GM12801 (cell line): ENCODE results near the gene RNF220.

ENCODE experiments used
- CTCF ChIP-seq: IDR thresholded peaks from one replicate; pipeline ENCODE4 v1.5.1; 2011; ENCODE audit warnings: control low read depth; ENCODE audit not compliant: insufficient read length; ENCODE audit errors: extremely low read depth

The RNF220 gene

DNA sequence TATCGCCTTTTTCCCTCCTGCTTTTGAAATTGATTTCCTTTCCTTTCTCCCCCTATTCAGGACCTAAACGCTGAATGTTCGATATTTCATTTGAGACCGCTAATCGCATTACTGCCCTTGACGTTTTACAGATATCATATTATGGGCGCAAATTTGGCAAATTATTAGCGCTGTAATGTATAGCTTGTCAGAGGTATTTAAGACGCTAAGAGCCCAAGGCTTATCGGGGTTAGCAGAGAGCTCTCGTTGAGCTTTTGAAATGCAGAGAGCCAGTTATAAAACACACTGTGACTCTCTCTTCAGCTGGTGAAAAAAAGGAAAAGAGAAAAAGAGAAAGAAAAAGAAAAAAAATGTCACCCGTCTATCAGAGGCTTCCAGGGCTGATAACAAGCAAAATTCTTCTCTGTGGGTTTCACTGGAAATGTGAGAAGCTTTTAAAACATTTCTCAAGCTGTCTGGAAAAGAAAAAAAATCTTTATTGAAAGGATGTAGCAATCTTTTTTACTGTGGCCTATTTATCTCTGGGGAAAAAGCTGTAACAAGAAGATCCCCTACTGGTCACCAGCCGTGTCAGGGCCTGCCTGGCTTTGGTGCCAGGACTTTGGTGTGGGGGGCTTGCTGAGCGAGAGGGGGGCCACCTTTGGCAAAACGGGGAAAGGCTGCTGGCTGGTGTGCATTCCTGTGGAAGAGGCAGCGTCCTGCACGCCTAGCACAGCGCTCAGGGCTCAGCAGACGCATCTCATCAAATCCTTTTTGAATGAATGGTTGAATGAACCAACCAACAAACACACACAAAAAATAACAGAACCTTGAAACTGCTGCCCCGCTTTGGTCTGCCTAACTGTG, 119.8 kb downstream of the RNF220 start:
- TF ChIP-seq CTCF = no peak

DNA sequence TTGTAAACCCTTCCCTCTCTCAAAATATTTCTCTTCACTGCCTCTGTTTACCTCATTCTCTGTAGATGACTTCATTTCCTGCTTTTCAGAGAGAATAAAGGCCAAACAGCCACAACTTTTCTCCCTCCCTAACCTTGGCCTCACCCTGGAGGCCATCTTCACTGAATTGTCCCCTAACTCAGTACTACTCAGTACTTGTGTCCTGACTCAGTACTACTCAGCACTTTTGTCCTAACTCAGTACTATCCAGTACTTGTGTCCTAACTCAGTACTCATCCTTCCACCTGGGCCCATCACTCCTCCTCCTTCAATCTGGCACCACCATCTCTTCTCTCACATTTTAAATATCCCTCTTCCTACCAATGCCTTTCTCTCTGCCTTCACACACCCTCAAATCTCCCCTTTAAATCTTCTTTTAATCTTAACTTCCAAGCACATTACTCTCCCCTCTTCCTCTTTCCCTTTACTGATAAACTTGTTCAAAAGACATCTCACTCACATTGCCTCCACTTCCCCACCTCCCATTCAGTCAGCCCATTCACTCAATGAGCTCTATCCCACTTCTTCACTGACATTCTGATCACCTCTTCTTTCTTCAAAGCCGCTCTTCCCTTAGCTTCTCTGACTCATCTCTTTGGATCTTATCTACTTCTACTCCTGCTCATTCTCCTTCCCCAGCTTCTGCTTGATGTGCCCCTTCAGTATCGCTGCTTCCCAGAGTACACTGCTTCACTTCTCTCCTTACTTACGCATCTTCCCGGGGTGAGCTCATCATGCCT, 121.4 kb downstream of the RNF220 start:
- no peak for TF ChIP-seq CTCF

- TF ChIP-seq CTCF = no peak
Observed at GRCh38 chr1:44531785-44532566, 126.9 kb downstream of the RNF220 start.

DNA sequence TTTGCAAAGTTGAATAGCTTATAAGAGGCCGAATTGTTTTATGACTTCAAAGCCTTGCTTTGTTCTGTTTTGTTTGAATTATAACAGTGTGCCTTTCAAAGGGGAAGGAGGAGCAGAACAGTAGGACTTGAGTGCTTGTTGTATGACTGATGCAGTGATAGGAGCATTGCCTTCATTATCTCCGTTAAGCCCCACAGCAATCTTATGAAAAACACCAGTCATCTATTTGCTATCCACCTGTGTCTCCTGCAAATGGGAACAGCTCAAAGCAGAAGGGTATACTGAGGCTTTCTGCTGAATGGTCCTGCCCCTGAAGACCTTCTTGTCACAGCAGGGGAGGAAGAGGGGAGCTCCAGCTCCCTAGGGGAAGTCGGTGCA, 127.5 kb downstream of the RNF220 start:
- TF ChIP-seq CTCF = no peak

DNA sequence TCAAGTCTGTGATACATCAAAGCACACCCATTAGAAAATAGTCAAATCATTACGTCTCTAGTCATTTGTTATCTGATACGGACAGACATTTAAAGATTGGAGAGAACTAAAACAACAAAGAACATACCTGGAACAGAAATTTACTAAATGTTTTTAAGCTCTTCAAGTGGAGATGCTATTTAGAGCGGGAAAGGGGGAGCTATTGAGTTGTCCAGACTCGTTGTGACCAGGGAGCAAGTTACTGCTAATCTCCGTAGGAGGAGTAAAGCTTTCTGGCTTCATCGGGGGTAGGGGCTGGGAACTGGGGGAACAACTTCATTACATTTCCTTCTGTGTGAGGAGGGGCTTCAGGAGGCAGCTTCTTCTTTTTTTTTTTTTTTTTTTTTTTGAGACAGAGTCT, 129.7 kb downstream of the RNF220 start:
- TF ChIP-seq CTCF = no peak

DNA sequence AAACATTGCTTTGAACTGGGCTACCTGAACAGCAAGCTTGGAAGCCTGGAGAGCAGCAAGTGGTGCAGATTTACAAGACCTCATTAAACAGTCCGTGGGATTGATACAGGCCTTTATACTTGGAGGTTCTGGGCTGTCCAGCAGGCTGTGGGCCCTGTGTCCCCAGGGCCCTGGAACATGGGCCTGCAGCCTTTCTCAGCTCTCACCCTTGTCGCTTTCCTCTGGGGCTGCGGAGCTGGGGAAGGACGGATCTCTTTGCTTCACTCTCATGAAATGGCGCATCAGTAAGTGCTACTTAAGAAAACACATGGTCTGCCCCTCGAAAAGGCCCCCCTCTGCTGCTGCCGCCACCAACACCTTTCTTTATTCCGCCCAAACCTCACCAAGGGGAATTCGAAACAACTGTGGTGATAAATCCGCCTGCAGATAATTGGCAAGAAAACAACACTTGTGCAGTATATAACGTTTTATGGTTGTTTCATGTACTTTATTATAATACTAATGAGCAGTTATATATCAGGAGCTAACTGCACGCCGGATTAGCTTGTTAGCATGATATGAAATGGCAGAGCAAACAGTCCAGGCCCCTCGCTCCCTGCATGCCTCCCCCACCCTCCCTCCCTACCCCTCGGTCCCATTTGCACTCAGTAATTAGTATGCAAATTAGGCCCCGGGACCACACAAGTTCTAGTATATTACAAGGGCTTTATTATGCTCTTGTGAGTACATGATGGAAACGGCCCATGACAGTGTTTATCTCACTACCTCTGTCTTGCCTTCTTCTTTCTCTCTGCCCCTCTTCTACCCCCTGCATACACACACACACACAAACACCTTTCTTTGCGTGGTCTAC, 131.5 kb downstream of the RNF220 start:
- TF ChIP-seq CTCF = no peak

DNA sequence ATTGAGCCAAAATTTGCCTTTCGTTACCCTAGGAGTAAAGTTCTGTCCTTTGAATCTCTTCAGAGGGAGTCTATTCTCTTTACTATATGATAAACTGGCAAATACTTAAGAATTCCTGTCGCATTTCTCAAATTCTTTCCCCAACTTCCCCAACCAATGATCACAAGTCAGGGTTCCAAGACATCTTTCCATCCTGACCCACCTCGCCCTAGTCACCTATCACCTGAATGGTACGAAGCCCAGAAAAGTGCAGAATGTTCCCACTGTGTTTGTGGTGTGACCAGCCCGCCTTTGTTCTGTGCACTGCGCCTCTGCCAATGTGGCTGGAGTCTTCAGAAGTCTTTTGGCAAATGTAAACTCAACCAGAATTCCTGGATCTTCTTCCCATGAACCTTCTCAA, 132.5 kb downstream of the RNF220 start:
- no peak for TF ChIP-seq CTCF
